GM21723 (cell line): ENCODE measurements around the gene AFMID.
"Not testable (repeated sequence)": the region's sequence is repeated elsewhere in the genome, so short reads cannot be mapped to it uniquely, and the experiment has no call there.

Source experiments
- ATAC-seq: cut with Tn5 transposase; IDR thresholded peaks from one replicate; pipeline ENCODE4 v1.9.1; 2021; ENCODE audit warnings: mild to moderate bottlenecking, moderate library complexity; ENCODE audit not compliant: unreplicated experiment

Gene AFMID, protein sequence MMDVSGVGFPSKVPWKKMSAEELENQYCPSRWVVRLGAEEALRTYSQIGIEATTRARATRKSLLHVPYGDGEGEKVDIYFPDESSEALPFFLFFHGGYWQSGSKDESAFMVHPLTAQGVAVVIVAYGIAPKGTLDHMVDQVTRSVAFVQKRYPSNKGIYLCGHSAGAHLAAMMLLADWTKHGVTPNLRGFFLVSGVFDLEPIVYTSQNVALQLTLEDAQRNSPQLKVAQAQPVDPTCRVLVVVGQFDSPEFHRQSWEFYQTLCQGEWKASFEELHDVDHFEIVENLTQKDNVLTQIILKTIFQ

DNA sequence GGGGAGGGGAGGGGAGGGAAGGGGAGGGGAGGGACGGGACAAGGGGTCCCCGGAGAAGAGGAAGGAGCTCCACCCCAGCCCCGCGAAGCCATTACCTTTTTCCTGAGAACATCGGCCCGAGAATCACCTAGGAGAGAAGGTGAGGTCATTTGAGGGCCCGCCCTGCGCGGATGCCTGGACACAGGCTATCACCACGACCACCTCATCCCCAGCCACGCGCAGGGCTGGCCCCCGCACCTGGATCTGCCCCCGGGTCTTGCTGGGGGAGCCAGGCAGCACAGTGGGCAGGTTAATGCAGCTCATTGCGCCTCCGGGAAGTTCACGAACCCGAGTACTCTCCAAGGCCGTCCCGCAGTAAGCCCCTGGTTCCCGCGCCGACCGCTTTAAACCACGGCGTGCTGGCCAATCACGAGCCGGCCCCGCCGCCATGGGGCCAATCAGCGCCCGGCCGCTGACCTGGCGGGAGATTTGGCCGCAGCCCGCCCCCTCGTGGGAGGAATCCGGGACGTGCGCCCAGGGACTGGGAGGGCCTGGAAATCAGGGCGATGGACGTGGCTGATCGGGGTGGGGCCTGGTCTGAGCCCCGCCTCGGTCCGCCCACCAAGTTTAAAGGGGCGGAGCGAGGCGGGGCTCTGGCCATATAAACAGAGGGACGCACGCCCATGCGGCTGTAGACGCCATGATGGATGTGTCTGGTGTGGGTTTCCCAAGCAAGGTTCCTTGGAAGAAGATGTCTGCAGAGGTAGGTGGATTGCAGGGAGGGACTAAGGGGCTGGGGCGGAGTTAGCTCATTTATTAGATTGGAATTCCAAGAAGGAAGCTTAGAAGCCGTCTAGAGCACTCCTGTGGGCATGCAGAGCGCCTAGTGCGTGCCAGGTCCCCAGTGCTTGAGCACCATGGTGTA, at the start of gene AFMID, which contains the start of gene TK1:
AFMID (plus strand) TSS at position 671 of the 904 bp plus-strand sequence; CDS start at position 680, 9 bp downstream.
TK1 (minus strand) TSS at position 361 of the 904 bp plus-strand sequence; CDS start at position 303, 58 bp downstream.
- peak; percentile 89 for ATAC-seq

DNA sequence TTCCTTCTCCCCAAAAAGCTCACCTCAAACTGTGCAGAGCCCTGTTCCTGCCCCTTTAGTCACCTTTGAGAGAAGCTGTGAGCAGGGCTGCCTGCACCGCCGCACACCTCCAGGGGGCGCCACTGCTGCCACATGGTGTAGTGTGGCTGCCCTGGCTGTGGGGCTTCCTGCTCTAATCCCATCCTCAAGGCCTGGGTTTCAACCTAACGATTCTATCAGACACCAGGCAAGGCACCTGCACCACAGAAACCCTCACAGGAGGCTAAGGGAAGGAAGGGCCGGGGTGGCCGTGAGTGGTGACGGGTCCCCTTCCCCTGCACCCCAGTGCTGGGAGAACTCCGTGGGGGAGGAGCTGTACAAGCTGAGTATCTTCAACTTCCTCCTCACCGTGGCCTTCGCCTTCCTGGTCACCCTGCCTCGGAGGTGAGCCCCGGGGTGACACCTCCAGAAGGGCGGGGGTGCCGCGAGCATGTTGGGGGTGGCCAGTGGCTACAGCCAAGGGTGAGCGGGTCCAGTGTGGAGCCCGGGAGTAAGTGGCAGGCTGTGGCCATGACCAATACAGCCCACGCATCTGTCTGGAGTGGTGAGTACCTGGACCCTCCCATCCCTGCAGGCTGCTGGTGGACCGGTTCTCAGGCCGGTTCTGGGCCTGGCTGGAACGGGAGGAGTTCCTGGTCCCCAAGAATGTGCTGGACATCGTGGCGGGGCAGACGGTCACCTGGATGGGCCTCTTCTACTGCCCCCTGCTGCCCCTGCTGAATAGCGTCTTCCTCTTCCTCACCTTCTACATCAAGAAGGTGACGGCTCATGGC, 49.6 kb upstream of the AFMID start:
- ATAC-seq: no peak

DNA sequence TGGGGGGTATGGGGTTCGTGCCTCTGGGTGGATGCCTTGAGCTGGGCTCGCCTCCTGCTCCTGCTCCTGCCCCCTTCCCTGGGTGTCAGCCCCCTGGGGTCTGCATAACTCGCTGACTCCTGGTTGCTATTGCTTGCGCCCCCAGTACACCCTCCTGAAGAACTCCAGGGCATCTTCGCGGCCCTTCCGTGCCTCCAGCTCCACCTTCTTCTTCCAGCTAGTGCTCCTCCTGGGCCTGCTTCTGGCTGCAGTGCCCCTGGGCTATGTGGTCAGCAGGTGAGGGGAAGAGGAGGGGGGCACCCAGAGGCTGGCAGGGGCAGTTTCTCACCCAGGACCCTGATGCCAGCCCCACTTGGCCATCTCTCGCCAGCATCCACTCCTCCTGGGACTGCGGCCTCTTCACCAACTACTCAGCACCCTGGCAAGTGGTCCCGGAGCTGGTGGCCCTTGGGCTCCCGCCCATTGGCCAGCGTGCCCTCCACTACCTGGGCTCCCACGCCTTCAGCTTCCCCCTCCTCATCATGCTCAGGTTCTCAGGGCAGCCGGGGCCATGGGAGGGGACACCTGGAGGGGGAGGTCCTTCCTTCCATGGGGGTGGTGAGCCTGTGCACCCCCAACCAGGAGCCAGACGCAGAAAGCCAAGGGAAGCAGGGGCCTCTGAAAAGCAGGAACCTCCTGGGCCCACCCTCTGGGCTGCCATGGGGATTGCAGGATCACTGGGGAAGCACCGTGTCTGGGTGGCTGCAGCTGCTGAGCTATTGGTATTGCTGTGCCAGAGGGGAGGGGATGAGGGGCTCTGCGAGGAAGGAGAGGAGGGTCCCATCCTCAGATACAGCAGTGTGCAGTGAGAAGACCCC, 48.7 kb upstream of the AFMID start:
- no peak for ATAC-seq

DNA sequence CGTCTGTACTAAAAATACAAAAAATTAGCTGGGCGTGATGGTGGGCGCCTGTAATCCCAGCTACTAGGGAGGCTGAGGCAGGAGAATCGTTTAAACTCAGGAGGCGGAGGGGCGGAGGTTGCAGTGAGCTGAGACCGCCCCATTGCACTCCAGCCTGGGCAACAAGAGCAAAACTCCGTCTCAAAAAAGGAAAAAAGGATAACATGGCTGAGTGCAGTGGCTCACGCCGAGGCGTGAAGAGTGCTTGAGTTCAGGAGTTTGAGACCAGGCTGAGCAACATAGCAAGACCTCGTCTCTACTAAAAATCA, 47.3 kb upstream of the AFMID start:
- not testable (repeated sequence) for ATAC-seq

DNA sequence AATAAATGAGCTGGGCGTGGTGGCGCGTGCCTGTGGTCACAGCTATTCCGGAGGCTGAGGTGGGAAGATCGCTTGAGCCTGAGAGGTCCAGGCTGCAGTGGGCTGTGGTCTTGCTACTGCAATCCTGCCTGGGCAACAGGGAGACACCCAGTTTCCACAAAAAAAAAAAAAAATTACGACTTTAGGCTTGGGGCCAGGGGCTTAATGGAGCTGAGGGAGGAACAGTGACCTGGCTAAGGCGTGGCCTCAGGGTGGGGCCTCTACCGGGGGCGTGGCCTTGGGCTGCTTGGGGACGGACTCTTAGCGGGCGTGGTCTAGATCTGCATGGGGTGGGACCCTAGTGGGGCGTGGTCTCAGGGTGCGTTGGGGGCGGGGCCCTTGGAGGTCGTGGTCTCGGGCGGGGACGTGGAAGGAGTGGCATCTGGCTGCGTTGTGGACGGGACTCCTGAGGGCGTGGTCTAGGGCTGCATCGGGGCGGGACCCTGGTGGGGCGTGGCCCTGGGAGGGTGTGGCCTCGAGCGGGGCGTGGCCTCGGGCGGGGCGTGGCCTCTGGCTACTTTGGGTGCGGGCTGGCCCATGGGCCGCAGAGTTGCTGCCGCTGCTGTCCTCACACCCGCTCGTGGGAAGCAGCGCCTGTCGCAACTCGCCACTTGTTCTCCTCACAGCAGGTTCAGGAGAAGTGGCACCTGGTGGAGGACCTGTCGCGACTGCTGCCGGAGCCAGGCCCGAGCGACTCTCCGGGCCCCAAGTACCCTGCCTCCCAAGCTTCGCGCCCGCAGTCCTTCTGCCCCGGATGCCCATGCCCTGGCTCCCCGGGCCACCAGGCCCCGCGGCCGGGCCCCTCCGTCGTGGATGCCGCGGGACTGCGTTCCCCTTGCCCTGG, 46.8 kb upstream of the AFMID start:
- peak; percentile 67 for ATAC-seq

DNA sequence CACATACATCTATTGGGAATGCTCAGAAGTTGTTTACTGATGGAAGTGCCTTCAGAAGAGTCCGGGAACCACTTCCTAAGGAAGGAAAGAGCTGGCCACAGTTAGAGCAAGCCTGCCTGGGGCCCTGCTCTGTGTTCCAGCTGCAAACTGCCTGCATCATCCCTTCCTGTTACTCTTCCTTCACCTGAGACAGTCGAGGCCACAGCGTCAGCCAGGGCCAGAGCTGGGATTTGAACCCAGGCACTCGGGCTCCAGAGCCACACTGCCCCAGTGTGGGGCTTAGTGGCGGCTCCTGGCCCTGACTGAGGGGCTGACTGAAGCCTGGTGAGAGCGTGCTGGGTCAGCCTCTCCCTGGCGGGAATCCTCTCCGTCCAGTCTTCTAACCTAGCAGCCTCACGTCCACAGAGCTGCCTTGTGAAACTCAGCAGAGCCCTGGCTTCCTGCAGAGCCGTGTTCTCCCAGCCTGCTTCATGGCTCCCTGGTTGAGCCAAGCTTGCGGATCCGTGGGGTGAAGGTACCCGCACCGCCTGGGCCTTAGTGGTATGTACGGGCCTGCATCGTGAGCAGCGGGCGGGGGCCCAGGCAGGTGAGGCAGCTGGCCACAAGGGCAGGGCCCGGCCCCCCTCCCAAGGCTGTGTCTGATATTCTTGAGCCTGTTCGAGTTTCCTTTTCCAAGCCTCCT, 45.6 kb upstream of the AFMID start:
- no peak for ATAC-seq

DNA sequence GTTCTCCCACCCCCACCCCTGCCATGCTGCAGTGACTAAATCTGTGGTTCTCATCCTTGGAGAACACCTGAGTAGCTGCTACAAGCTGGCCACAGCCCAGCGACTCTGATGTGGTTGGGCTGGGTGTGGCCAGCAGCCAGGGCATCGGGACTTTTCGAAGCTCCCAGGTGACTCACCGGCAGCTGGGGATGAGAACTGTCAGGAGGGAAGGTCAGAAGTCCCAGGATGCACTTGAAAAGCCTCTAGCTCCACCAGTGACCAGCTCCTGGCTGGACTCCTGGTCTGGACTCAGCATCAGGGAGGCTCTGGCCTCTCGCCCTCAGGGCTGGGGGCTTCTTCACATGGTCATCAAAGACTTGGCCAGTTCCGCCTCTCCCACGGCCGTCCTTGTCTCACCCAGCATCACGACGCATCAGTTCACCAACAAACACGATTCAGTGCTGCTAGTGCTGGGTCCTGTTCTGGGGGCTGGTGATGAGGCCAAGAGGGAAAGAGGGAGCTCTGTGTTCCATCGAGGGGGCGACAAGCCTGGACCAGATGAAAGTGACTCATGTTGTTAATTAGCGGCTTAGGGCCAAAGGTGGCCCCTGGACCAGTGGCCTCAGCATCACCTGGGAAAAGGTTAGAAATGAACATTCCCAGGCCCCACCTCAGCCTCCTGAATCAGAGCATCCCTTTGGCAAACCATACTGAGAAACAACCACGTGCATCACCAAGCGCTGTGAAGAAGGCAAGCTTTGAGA, 44.9 kb upstream of the AFMID start:
- ATAC-seq: no peak

DNA sequence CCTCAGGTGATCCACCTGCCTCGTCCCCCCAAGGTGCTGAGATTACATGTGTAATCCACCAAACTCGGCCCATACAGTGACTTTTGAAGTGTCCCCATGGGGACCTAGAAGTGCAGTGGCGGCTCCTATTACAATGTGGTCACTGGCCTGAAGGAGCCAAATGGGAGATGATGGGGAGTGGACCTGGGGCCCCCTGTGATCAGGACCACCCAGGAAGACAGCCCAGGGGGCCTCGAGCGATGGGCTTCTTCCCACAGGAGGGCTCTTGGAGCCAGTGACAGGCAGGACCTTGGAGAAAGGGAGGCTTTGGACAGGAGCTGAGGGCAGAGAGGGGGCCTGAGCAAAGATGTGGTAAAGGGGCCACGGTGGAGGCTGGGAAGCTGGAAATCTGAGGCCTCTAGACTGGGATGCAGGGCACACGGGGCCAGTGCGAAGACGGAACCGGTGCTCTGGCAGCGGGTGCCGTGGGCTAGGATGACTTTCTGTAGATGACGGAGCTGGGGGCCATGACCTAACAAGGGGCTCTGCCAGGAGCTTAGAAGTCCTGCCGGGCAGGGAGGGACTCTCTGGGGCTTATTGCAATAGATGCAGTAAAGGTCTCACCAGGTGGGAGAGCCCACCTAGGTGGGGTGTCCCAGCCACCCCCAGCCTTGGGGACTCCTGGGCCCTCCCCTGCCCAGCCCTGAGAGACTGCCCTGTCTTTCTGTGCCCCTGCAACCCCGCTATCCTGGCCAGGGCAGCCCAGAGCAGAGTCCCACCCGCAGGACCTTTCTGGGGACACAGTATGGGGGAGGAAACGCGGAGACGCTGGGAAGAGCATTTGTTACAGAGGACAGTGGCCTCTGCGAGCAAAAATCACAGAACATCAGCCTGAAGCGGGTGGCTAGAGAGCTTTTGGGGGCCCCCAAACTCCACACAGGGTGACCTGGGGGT, 43.7 kb upstream of the AFMID start:
- ATAC-seq: no peak

DNA sequence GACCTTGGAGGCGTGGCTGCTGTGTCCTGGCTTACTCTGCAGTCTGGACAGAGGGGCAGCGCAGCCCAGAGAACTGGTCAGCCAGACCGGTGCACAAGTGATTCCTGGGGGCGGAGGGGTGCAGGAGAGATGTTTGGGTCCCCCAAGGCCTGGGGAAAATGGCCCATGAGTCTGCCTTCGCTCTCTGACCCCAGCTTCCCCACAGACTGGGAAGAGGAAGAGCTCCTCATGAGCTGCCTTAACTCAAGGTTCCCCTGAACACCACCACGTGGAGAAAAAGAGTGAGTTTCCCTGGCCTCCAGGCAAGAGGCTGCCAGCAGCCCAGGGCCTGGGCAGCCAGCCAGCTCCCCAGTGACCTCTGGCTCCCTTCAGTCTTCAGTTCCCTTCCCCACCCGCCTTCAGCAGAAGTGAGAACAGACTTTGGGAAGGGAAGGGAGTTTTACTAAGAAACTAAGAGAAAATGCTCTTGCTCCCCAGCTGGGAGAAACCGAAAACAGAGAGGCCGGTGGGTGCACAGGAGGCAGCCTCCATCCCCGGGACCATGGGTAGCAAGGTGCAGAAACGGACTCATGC, 42.9 kb upstream of the AFMID start:
- ATAC-seq: no peak

DNA sequence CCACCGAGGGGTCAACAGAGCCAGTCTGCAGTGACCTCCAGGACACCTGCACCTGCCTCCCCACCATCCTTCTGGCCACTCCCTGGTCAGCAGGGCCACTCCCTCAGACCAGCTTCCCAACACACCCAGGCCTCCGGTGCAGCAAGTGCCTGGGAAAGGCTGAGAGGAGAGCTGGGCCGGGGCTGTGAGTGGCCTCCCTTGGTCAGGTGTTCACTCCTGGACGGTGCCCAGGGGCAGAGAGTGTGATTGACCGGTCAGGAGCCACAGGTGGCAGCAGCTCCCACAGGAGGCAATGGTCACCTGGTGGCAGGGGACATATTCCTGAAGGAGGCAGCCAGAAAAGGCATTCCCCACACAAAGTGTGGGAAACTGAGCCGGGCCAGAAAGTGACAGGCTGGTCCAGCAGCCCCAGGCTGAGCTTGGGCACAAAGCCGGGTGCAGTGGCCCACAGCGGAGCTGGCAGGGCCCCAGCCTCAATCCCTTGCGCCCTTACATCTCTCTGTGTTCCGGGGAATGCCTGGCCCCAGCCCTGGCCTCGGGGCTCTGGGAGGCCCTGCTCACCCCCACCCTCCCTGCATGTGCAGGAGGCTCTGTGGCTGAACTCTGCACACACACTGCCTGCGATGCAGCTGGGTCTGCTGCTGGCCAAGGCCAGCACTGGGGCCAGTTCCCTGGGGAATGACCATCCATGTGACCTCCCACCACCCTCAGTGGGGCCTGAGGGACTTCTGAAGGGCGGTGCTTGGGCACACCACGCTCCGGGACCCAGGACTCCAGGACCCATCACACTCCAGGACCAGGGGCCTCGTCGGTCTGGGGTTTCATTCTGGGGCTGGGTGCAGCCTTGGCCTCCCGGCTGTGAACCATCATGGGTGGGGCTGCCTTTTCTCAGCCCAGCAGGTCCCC, 42.2 kb upstream of the AFMID start:
- ATAC-seq: no peak

DNA sequence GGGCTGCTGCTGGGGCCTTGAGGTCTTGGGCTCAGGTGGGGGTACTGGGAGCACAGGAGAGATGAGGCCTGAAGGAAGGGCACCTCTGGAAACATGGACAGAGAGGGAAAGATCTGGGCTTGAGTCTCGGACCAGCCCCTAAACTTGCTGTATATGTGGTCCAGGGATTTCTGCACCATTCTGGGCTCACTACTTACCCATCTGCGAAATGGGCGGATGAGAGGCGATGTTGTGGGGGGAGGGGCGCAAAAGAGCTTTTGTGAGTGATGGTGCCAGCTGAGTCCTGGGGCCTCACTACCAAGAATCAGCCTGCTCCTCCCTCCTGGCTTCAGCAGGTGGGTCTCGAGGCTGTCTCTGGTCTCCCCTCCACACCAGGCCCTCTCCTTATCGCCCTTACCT, 40.7 kb upstream of the AFMID start:
- no peak for ATAC-seq

DNA sequence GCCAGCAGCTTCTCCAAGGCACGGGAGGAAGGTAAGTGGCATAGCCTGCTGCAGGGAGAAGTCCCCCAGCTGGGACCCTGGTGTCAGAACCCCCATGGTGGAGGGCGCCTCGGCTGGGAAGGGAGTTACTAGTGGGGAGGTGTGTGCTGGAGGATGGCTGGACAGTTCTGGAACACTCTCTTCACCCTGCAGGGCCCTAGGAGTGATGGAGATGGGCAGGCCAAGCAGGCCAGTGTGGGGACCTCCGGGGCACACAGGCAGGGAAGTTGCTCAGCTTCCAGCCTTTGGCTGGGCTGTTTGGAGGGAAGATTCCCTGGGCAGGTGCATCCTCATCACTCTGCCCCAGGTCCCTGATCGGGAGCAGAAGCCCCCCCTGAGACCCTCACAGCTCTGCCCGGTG, 40.3 kb upstream of the AFMID start:
- no peak for ATAC-seq

DNA sequence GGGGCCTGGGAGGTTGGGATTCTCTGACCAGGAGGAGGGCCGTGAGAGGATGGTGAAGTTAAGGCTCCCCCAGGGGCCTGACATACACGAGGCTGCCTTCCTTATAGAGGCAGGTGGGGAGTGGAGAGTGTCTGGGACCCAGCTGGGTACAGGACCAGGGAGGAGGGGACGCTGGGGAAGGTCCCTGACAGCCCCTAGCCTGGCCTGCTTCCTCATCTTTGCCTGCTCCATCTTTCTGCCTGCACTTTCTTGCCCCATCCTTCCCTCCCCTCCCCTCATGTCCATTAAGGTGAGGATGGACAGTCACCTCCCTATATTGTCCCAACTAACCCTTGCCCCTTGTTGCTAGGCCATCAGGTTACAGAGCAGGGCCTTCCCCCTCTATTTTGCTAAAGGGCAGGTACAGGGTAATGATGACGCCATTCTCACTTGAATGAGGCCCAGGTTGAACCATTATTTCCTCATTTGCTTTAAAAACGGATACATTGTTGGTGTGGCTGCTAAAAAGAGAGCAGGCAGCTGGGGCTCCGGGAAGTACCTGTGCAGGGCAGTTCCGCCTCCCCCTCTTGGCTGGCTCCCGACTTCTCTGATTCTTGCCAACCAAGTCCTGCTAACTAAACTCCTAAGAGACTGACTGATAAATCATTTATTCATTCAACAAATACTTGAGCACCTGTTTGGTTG, 39.7 kb upstream of the AFMID start:
- ATAC-seq: peak; percentile 44

DNA sequence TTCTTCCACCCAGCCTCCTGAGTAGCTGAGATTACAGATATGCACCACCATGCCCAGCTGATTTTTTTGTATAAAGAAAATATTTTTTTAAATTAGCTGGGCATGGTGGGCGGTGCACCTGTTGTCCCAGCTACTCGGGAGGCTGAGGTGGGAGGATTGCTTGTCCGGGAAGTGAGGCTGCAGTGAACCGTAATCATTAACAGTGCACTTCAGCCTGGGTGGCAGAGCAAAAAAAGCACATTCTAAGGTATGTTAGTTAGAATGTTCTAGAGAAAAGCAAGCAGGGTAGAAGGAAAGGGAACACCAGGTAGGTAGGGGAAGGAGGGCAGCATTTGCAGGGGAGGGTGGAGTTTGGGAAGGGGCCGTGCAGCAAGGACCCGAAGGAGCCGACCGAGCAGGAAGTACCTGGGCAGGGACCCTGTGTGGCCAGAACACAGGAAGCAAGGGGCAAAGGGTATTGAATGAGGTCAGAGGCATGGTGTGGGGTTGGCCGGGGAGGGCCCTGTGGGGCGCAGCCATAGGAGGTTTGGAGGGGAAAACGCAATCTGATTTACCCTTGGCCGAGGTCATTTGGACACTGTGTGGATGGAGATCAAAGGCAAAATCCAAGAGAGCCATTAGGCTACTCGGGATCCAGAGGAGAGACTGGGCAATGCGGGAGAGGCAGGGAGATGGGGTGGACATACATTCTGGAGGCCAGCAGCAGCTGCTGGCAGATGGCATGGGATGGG, 38.7 kb upstream of the AFMID start:
- no peak for ATAC-seq
